ENCODE results near the gene HTRA1. TPM values are rescaled to one million over a fixed set of nuclear protein-coding genes. Genes with fewer than 3 reads are reported as not detected.

The HTRA1 gene
- total RNA-seq, 4 donors from 2014 or later: 55.2 to 99.5 (median 80.6) TPM

DNA sequence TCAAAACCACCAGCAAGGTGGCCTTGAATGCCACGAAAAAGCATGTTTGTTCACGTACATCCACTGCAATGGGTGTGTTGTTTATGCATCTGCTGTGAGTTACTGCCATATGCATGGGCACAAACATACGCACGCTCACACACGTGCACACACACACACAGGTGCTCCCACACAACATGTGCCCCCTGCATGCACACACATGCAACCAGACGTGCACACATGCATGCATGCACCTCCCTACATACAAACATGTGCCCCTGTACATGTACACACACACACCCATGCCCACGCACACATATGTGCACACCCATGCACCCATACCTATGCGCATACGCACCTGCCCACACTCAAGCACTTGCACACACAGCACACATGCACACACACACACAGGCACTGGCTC is 89.1 kb downstream of the HTRA1 start:
- Histone ChIP-seq H3K27me3 (no peaks in the 10 kb centered on the region), H3K4me1 (peaks cover 2% of the 10 kb centered on the region), H3K9me3 (no peaks in the 10 kb centered on the region), H3K36me3 (no peaks in the 10 kb centered on the region), H3K4me3 (no peak overlapping the region), H3K27ac (no peak overlapping the region)
- no peak for DNase-seq (ENCODE audit: low spot score in 2 of 2)
- TF ChIP-seq CTCF (IDR thresholded peaks at IDR 0.05) (no peak), EP300 (IDR thresholded peaks at IDR 0.05) (no peak), POLR2AphosphoS5 (IDR thresholded peaks at IDR 0.05) (no peak), POLR2A (IDR thresholded peaks at IDR 0.05) (no peak)
- WGBS: 98% methylated on average over 8 of the region's 9 CpGs

DNA sequence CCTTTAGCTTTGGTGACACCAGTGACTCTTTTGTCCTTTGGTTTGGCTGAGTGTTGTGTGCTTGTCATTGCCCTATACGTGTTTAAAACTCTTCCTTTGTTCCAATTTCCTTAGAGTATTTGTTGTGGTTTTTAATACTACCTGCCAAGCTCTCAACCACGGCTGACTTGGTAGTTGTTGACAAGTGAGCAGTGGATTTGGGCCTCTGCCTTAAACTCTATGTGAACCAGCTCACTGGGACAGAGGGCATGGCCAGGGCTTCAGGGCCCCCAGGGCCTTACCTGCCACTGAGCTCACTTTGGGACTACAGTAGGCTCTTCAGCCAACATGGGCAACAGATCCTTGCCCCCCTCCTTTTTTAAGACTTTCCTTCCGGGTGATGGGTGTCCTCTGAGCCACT is 89.6 kb downstream of the HTRA1 start:
- Histone ChIP-seq H3K9me3 (no peaks in the 10 kb centered on the region), H3K27me3 (no peaks in the 10 kb centered on the region), H3K4me3 (no peak overlapping the region), H3K36me3 (no peaks in the 10 kb centered on the region), H3K27ac (no peak overlapping the region), H3K4me1 (peaks cover 3% of the 10 kb centered on the region)
- WGBS: 56% methylated on average over 3 of the region's 3 CpGs
- TF ChIP-seq POLR2A (IDR thresholded peaks at IDR 0.05) (no peak), CTCF (IDR thresholded peaks at IDR 0.05) (no peak), POLR2AphosphoS5 (IDR thresholded peaks at IDR 0.05) (no peak), EP300 (IDR thresholded peaks at IDR 0.05) (no peak)
- no peak for DNase-seq (ENCODE audit: low spot score in 2 of 2)

GRCh38 chr10:122551450-122551849 is 90.1 kb downstream of the HTRA1 start:
- Histone ChIP-seq H3K27me3 (no peaks in the 10 kb centered on the region), H3K9me3 (no peaks in the 10 kb centered on the region), H3K36me3 (no peaks in the 10 kb centered on the region), H3K4me1 (peaks cover 3% of the 10 kb centered on the region), H3K4me3 (no peak overlapping the region), H3K27ac (no peak overlapping the region)
- DNase-seq (ENCODE audit: low spot score in 2 of 2): no peak
- WGBS: 86% methylated on average over 9 of the region's 9 CpGs
- TF ChIP-seq EP300 (IDR thresholded peaks at IDR 0.05) (no peak), CTCF (IDR thresholded peaks at IDR 0.05) (no peak), POLR2A (IDR thresholded peaks at IDR 0.05) (no peak), POLR2AphosphoS5 (IDR thresholded peaks at IDR 0.05) (no peak)

DNA sequence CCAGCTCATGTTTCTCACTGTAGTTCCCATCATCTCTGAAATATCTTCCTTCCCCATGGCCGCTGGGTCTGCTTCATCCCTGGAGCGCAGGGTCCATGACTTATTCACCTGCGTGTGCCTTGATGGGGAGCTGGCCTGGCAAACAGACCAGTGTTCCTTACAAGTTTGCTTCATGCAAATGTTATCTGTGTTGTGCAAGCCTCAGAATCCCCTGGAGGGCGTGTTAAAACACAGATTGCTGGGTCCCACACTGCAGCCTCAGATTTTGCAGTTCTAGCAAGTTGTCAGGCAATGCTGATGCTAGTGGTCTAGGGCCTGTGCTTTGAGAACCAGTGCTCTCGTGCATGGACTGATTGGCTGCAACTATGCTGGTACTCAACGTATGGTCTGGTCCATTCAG is 92.0 kb downstream of the HTRA1 start:
- H3K27me3 ChIP-seq: no peaks in the 10 kb centered on the region
- no peaks in the 10 kb centered on the region for H3K36me3 ChIP-seq
- no peak overlapping the region for H3K27ac ChIP-seq
- no peaks in the 10 kb centered on the region for H3K9me3 ChIP-seq
- no peak for TF ChIP-seq EP300 (IDR thresholded peaks at IDR 0.05)
- no peak for TF ChIP-seq POLR2AphosphoS5 (IDR thresholded peaks at IDR 0.05)
- TF ChIP-seq CTCF (IDR thresholded peaks at IDR 0.05): no peak
- TF ChIP-seq POLR2A (IDR thresholded peaks at IDR 0.05): no peak
- peaks cover 3% of the 10 kb centered on the region for H3K4me1 ChIP-seq
- 91% methylated on average over 6 of the region's 6 CpGs for WGBS
- H3K4me3 ChIP-seq: no peak overlapping the region
- no peak for DNase-seq (ENCODE audit: low spot score in 2 of 2)

GRCh38 chr10:122554131-122555036 is 93.0 kb downstream of the HTRA1 start:
- H3K27me3 ChIP-seq: no peaks in the 10 kb centered on the region
- no peaks in the 10 kb centered on the region for H3K36me3 ChIP-seq
- peaks cover 6% of the 10 kb centered on the region for H3K4me1 ChIP-seq
- WGBS: 92% methylated on average over 6 of the region's 6 CpGs
- no peaks in the 10 kb centered on the region for H3K9me3 ChIP-seq
- TF ChIP-seq EP300 (IDR thresholded peaks at IDR 0.05): no peak
- no peak for TF ChIP-seq POLR2A (IDR thresholded peaks at IDR 0.05)
- TF ChIP-seq CTCF (IDR thresholded peaks at IDR 0.05): no peak
- TF ChIP-seq POLR2AphosphoS5 (IDR thresholded peaks at IDR 0.05): no peak
- no peak for DNase-seq (ENCODE audit: low spot score in 2 of 2)
- H3K27ac ChIP-seq: no peak overlapping the region
- no peak overlapping the region for H3K4me3 ChIP-seq
